ENCODE results near the gene CLK2.
"Not testable (repeated sequence)": the region's sequence is repeated elsewhere in the genome, so short reads cannot be mapped to it uniquely, and the experiment has no call there.

Gene CLK2

GRCh38 chr1:155244368-155245162, 28.7 kb downstream of the CLK2 start:
- peak overlapping the region; percentile 86 for H3K27ac ChIP-seq (ENCODE audit: low read depth, low read length)
- peaks cover 0 to 7% of the 10 kb centered on the region in 2 donors for H3K36me3 ChIP-seq (ENCODE audit: control insufficient read depth in 1 of 2, insufficient read depth in 2 of 2, low read length in 2 of 2)
- no peaks in the 10 kb centered on the region for H3K9me3 ChIP-seq (ENCODE audit: control insufficient read depth in 1 of 2, low read length in 2 of 2)
- peak overlapping the region; percentile 68 to 86 for H3K4me3 ChIP-seq (ENCODE audit: low read depth in 1 of 2, low read length in 2 of 2)
- H3K27me3 ChIP-seq (ENCODE audit: control insufficient read depth in 1 of 2, insufficient read depth in 2 of 2, low read length in 2 of 2), result no peaks in the 10 kb centered on the region
- peak overlapping the region; percentile 51 to 66 for H3K9ac ChIP-seq (ENCODE audit: low read depth in 1 of 2, low read length in 2 of 2)
- H3K4me1 ChIP-seq (ENCODE audit: control insufficient read depth in 1 of 2, insufficient read depth in 2 of 2, low read length in 2 of 2), result peaks cover 9 to 36% of the 10 kb centered on the region in 2 donors

- no peaks in the 10 kb centered on the region for H3K9me3 ChIP-seq (ENCODE audit: control insufficient read depth in 1 of 2, low read length in 2 of 2)
- peaks cover 9 to 36% of the 10 kb centered on the region in 2 donors for H3K4me1 ChIP-seq (ENCODE audit: control insufficient read depth in 1 of 2, insufficient read depth in 2 of 2, low read length in 2 of 2)
These were observed 30.4 kb downstream of the CLK2 start for GRCh38 chr1:155242805-155243358.

GRCh38 chr1:155241841-155242264, 31.5 kb downstream of the CLK2 start:
- Histone ChIP-seq H3K27ac (ENCODE audit: low read depth, low read length) (no peak overlapping the region), H3K9me3 (ENCODE audit: control insufficient read depth in 1 of 2, low read length in 2 of 2) (no peaks in the 10 kb centered on the region), H3K9ac (ENCODE audit: low read depth in 1 of 2, low read length in 2 of 2) (no peak overlapping the region), H3K4me3 (ENCODE audit: low read depth in 1 of 2, low read length in 2 of 2) (no peak overlapping the region), H3K4me1 (ENCODE audit: control insufficient read depth in 1 of 2, insufficient read depth in 2 of 2, low read length in 2 of 2) (peaks cover 9 to 36% of the 10 kb centered on the region in 2 donors), H3K27me3 (ENCODE audit: control insufficient read depth in 1 of 2, insufficient read depth in 2 of 2, low read length in 2 of 2) (no peaks in the 10 kb centered on the region), H3K36me3 (ENCODE audit: control insufficient read depth in 1 of 2, insufficient read depth in 2 of 2, low read length in 2 of 2) (peaks cover 0 to 13% of the 10 kb centered on the region in 2 donors)

More at GRCh38 chr1:155242805-155243358, 30.4 kb downstream of the CLK2 start:
- H3K4me3 ChIP-seq (ENCODE audit: low read depth in 1 of 2, low read length in 2 of 2), result peak overlapping the region in 1 of 2 donors; percentile 86
- peak overlapping the region in 1 of 2 donors; percentile 66 for H3K9ac ChIP-seq (ENCODE audit: low read depth in 1 of 2, low read length in 2 of 2)
- no peak overlapping the region for H3K27ac ChIP-seq (ENCODE audit: low read depth, low read length)
- peaks cover 0 to 12% of the 10 kb centered on the region in 2 donors for H3K36me3 ChIP-seq (ENCODE audit: control insufficient read depth in 1 of 2, insufficient read depth in 2 of 2, low read length in 2 of 2)
- H3K27me3 ChIP-seq (ENCODE audit: control insufficient read depth in 1 of 2, insufficient read depth in 2 of 2, low read length in 2 of 2), result no peaks in the 10 kb centered on the region

GRCh38 chr1:155241069-155241679, 32.1 kb downstream of the CLK2 start:
- Histone ChIP-seq H3K9me3 (ENCODE audit: control insufficient read depth in 1 of 2, low read length in 2 of 2) (no peaks in the 10 kb centered on the region), H3K4me3 (ENCODE audit: low read depth in 1 of 2, low read length in 2 of 2) (peak overlapping the region; percentile 55 to 60), H3K27me3 (ENCODE audit: control insufficient read depth in 1 of 2, insufficient read depth in 2 of 2, low read length in 2 of 2) (no peaks in the 10 kb centered on the region), H3K36me3 (ENCODE audit: control insufficient read depth in 1 of 2, insufficient read depth in 2 of 2, low read length in 2 of 2) (peaks cover 0 to 19% of the 10 kb centered on the region in 2 donors), H3K27ac (ENCODE audit: low read depth, low read length) (no peak overlapping the region), H3K9ac (ENCODE audit: low read depth in 1 of 2, low read length in 2 of 2) (no peak overlapping the region), H3K4me1 (ENCODE audit: control insufficient read depth in 1 of 2, insufficient read depth in 2 of 2, low read length in 2 of 2) (peaks cover 9 to 36% of the 10 kb centered on the region in 2 donors)

GRCh38 chr1:155236451-155236850, 36.9 kb downstream of the CLK2 start:
- H3K9ac ChIP-seq (ENCODE audit: low read depth in 1 of 2, low read length in 2 of 2), result no peak overlapping the region
- H3K27me3 ChIP-seq (ENCODE audit: control insufficient read depth in 1 of 2, insufficient read depth in 2 of 2, low read length in 2 of 2), result no peaks in the 10 kb centered on the region
- peaks cover 0 to 26% of the 10 kb centered on the region in 2 donors for H3K36me3 ChIP-seq (ENCODE audit: control insufficient read depth in 1 of 2, insufficient read depth in 2 of 2, low read length in 2 of 2)
- H3K9me3 ChIP-seq (ENCODE audit: control insufficient read depth in 1 of 2, low read length in 2 of 2), result no peaks in the 10 kb centered on the region
- no peak overlapping the region for H3K4me3 ChIP-seq (ENCODE audit: low read depth in 1 of 2, low read length in 2 of 2)
- peaks cover 3 to 10% of the 10 kb centered on the region in 2 donors for H3K4me1 ChIP-seq (ENCODE audit: control insufficient read depth in 1 of 2, insufficient read depth in 2 of 2, low read length in 2 of 2)
- H3K27ac ChIP-seq (ENCODE audit: low read depth, low read length), result no peak overlapping the region

- H3K36me3 ChIP-seq (ENCODE audit: control insufficient read depth in 1 of 2, insufficient read depth in 2 of 2, low read length in 2 of 2), result peaks cover 0 to 26% of the 10 kb centered on the region in 2 donors
- not testable (repeated sequence) for H3K4me1 ChIP-seq (ENCODE audit: control insufficient read depth in 1 of 2, insufficient read depth in 2 of 2, low read length in 2 of 2); H3K27me3 ChIP-seq (ENCODE audit: control insufficient read depth in 1 of 2, insufficient read depth in 2 of 2, low read length in 2 of 2); H3K9me3 ChIP-seq (ENCODE audit: control insufficient read depth in 1 of 2, low read length in 2 of 2); H3K27ac ChIP-seq (ENCODE audit: low read depth, low read length); H3K4me3 ChIP-seq (ENCODE audit: low read depth in 1 of 2, low read length in 2 of 2); H3K9ac ChIP-seq (ENCODE audit: low read depth in 1 of 2, low read length in 2 of 2)
These were observed 37.9 kb downstream of the CLK2 start for GRCh38 chr1:155235375-155235774.

- H3K36me3 ChIP-seq (ENCODE audit: control insufficient read depth in 1 of 2, insufficient read depth in 2 of 2, low read length in 2 of 2), result peaks cover 0 to 23% of the 10 kb centered on the region in 2 donors
- H3K27me3 ChIP-seq (ENCODE audit: control insufficient read depth in 1 of 2, insufficient read depth in 2 of 2, low read length in 2 of 2); H3K4me1 ChIP-seq (ENCODE audit: control insufficient read depth in 1 of 2, insufficient read depth in 2 of 2, low read length in 2 of 2); H3K9me3 ChIP-seq (ENCODE audit: control insufficient read depth in 1 of 2, low read length in 2 of 2); H3K9ac ChIP-seq (ENCODE audit: low read depth in 1 of 2, low read length in 2 of 2); H3K27ac ChIP-seq (ENCODE audit: low read depth, low read length); H3K4me3 ChIP-seq (ENCODE audit: low read depth in 1 of 2, low read length in 2 of 2): not testable (repeated sequence)
These were observed 39.8 kb downstream of the CLK2 start for GRCh38 chr1:155233502-155233901.

GRCh38 chr1:155232001-155232978, 41.0 kb downstream of the CLK2 start:
- not testable (repeated sequence) for H3K4me1 ChIP-seq (ENCODE audit: control insufficient read depth in 1 of 2, insufficient read depth in 2 of 2, low read length in 2 of 2); H3K4me3 ChIP-seq (ENCODE audit: low read depth in 1 of 2, low read length in 2 of 2); H3K9me3 ChIP-seq (ENCODE audit: control insufficient read depth in 1 of 2, low read length in 2 of 2); H3K9ac ChIP-seq (ENCODE audit: low read depth in 1 of 2, low read length in 2 of 2); H3K27ac ChIP-seq (ENCODE audit: low read depth, low read length); H3K27me3 ChIP-seq (ENCODE audit: control insufficient read depth in 1 of 2, insufficient read depth in 2 of 2, low read length in 2 of 2)
- peaks cover 0 to 18% of the 10 kb centered on the region in 2 donors for H3K36me3 ChIP-seq (ENCODE audit: control insufficient read depth in 1 of 2, insufficient read depth in 2 of 2, low read length in 2 of 2)

- H3K4me1 ChIP-seq (ENCODE audit: control insufficient read depth in 1 of 2, insufficient read depth in 2 of 2, low read length in 2 of 2), result peaks cover 8 to 14% of the 10 kb centered on the region in 2 donors
- H3K36me3 ChIP-seq (ENCODE audit: control insufficient read depth in 1 of 2, insufficient read depth in 2 of 2, low read length in 2 of 2); H3K9me3 ChIP-seq (ENCODE audit: control insufficient read depth in 1 of 2, low read length in 2 of 2); H3K27me3 ChIP-seq (ENCODE audit: control insufficient read depth in 1 of 2, insufficient read depth in 2 of 2, low read length in 2 of 2); H3K9ac ChIP-seq (ENCODE audit: low read depth in 1 of 2, low read length in 2 of 2); H3K27ac ChIP-seq (ENCODE audit: low read depth, low read length); H3K4me3 ChIP-seq (ENCODE audit: low read depth in 1 of 2, low read length in 2 of 2): not testable (repeated sequence)
These were observed 42.0 kb downstream of the CLK2 start for GRCh38 chr1:155231302-155231701.

All from duodenal mucosa (tissue), 2 donors.